Common myeloid progenitor, CD34-positive (primary cell): Measurements from ENCODE around the gene CTSZ.
A peak's percentile ranks its signal among the peaks of the same experiment; 100 is the strongest.
"Not testable (repeated sequence)": the region's sequence is repeated elsewhere in the genome, so short reads cannot be mapped to it uniquely, and the experiment has no call there.

Experiments
- CTCF ChIA-PET: fragments of 350-600 bp; sonication (Branson Sonifier 250); formaldehyde crosslinking; loops from one replicate; lab custom pipeline; 2021; ENCODE audit warnings: antibody characterized with exemption; lab: Charles Lee
- POLR2A ChIA-PET: fragments of 350-600 bp; sonication (Branson Sonifier 250); formaldehyde crosslinking; loops from one replicate; lab custom pipeline; 2021; ENCODE audit warnings: antibody characterized with exemption; lab: Charles Lee
- DNase-seq, 3 donors: peaks; one replicate each; pipeline versions ENCODE4 v3.0.0 to v3.0.0-alpha.2; 2013
- H3K27ac ChIP-seq, 2 experiments: 1 replicate in 1 of 2; 2 replicates in 1 of 2; pipeline ENCODE4 v1.7.0; 2013; ENCODE audit warnings: inconsistent platforms in 2 of 2, low read length in 2 of 2, mild to moderate bottlenecking in 2 of 2, low read depth in 1 of 2, moderate library complexity in 1 of 2; ENCODE audit not compliant: severe bottlenecking in 2 of 2, insufficient read depth in 1 of 2, poor library complexity in 1 of 2
- H3K27me3 ChIP-seq, 5 experiments: replicated peaks in 2 of 5; 1 replicate in 3 of 5; 2 replicates in 2 of 5; pipeline versions ENCODE4 v1.6.1 to v1.7.0; 2013; ENCODE audit warnings: low read length in 4 of 5, mild to moderate bottlenecking in 2 of 5, moderate library complexity in 2 of 5, inconsistent platforms in 1 of 5; ENCODE audit not compliant: insufficient read depth in 5 of 5, control insufficient read depth in 4 of 5
- H3K36me3 ChIP-seq, 4 experiments: 1 replicate in 2 of 4; 2 replicates in 2 of 4; pipeline versions ENCODE4 v1.6.1 to v1.7.0; 2013; ENCODE audit warnings: low read length in 3 of 4, control low read depth in 1 of 4, mild to moderate bottlenecking in 1 of 4; ENCODE audit not compliant: control insufficient read depth in 4 of 4, insufficient read depth in 4 of 4
- H3K4me1 ChIP-seq, 4 experiments: 1 replicate in 3 of 4; 2 replicates in 1 of 4; pipeline versions ENCODE4 v1.6.1 to v1.7.1; 2013; ENCODE audit warnings: low read length in 3 of 4, mild to moderate bottlenecking in 3 of 4, control low read depth in 1 of 4, inconsistent platforms in 1 of 4, moderate library complexity in 1 of 4; ENCODE audit not compliant: control insufficient read depth in 4 of 4, insufficient read depth in 4 of 4; ENCODE audit errors: control extremely low read depth in 1 of 4
- H3K4me3 ChIP-seq, 7 experiments: 1 replicate in 4 of 7; 2 replicates in 3 of 7; pipeline versions ENCODE4 v1.5.1 to v1.7.0; 2013; ENCODE audit warnings: mild to moderate bottlenecking in 7 of 7, low read length in 6 of 7, moderate library complexity in 6 of 7, inconsistent platforms in 2 of 7, low read depth in 2 of 7, control low read depth in 1 of 7; ENCODE audit not compliant: insufficient read depth in 4 of 7, control insufficient read depth in 1 of 7; ENCODE audit errors: extremely low read depth in 1 of 7
- H3K9me3 ChIP-seq, 5 experiments: 1 replicate in 4 of 5; 2 replicates in 1 of 5; pipeline versions ENCODE4 v1.6.1 to v1.7.1; 2013; ENCODE audit warnings: low read length in 4 of 5, mild to moderate bottlenecking in 2 of 5, inconsistent platforms in 1 of 5, low read depth in 1 of 5, moderate library complexity in 1 of 5; ENCODE audit not compliant: control insufficient read depth in 4 of 5, insufficient read depth in 2 of 5; ENCODE audit errors: control extremely low read depth in 1 of 5
- WGBS: methylation state at CpG from one replicate; pipeline ENCODE4 v1.1.5; 2013; ENCODE audit not compliant: insufficient coverage; 5-methylcytosine and 5-hydroxymethylcytosine counted together

The CTSZ gene

DNA sequence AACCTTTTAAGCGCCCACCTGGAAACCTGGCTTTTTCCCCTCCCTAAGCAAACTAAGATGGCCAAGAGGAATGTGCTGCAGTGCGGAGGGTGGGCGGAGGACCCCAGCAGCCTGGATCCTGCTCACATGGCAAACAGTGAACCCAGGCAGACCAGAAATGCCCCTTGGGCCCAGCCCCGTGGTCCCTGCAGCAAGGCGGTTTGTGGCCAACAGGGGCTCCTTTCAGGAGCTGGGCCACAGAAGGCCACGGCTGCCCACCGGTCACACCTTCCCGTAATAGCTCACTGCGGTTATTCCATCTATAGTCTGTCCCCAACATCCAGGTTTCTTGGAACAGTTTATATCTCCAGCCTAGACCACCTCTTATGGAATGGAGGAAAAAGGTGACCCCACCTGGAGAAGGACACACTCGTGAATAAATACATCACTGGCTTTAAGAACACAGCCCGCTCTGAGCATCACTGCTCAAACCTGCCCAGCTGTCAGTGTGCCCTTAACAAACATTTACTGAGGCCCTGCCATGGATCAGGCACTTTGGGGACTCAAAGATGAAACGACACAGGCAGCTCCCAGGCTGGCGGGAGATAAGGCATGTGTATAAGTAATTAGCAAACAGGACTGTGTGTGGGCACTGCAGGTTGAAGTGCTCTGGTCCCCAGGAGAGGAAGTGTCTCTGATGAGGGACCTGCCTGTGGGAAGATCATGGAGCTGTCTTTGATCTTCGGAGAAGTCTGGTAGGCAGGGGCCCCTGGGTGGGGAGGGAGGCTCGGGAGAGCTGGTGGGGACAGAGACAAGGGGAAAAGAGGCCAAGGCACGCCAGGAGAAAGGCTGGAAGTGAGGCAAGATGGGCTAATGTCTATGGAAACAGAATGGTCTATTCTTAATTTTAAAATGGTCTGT, 9.0 kb upstream of the CTSZ start:
- 87% methylated on average over 10 of the region's 16 CpGs for WGBS
- no peaks in the 10 kb centered on the region for H3K27me3 ChIP-seq
- no peak overlapping the region for H3K4me3 ChIP-seq
- ChIA-PET POLR2A (interaction anchor here (1.1 kb wide), 1 partner anchor 11 kb away, joined by 3 read pairs; no protein-coding TSS in a partner anchor), CTCF (interaction anchor here (3.2 kb wide), 1 partner anchor 16 kb away, joined by 12 read pairs; the partner anchor contains the start of gene ATP5F1E)
- H3K27ac ChIP-seq = no peak overlapping the region
- DNase-seq = peak in 1 of 3 donors; percentile 35
- no peaks in the 10 kb centered on the region for H3K36me3 ChIP-seq
- no peaks in the 10 kb centered on the region for H3K9me3 ChIP-seq
- H3K4me1 ChIP-seq = peaks cover 11 to 71% (median 62%) of the 10 kb centered on the region in 4 experiments

DNA sequence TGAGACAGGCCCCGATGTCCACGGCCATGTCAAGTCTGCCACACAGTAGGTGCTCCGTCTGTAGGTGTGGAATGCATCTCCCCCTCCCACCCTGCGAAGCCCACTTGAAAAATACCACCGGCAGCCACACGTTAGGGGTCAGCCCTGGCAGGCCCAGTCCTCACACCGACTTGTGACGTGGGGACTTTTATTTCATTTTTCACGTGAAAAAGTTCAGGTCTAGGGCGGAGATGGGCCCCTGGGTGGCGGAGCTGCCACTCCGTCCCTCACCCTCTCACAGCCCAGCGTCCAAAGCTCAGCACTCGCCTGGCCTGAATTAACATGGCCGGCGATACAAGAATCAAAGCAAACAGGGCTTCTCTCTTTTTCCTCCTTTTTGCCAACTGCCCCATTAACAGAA, 8.4 kb upstream of the CTSZ start:
- 98% methylated on average over 14 of the region's 16 CpGs for WGBS
- Histone ChIP-seq H3K27ac (no peak overlapping the region), H3K4me1 (peaks cover 11 to 75% (median 65%) of the 10 kb centered on the region in 4 experiments), H3K27me3 (no peaks in the 10 kb centered on the region), H3K9me3 (no peaks in the 10 kb centered on the region), H3K4me3 (no peak overlapping the region), H3K36me3 (no peaks in the 10 kb centered on the region)
- POLR2A ChIA-PET = no interaction called here
- CTCF ChIA-PET = interaction anchor here (3.2 kb wide), 1 partner anchor 17 kb away, joined by 12 read pairs; the partner anchor contains the start of gene ATP5F1E
- DNase-seq = no peak

DNA sequence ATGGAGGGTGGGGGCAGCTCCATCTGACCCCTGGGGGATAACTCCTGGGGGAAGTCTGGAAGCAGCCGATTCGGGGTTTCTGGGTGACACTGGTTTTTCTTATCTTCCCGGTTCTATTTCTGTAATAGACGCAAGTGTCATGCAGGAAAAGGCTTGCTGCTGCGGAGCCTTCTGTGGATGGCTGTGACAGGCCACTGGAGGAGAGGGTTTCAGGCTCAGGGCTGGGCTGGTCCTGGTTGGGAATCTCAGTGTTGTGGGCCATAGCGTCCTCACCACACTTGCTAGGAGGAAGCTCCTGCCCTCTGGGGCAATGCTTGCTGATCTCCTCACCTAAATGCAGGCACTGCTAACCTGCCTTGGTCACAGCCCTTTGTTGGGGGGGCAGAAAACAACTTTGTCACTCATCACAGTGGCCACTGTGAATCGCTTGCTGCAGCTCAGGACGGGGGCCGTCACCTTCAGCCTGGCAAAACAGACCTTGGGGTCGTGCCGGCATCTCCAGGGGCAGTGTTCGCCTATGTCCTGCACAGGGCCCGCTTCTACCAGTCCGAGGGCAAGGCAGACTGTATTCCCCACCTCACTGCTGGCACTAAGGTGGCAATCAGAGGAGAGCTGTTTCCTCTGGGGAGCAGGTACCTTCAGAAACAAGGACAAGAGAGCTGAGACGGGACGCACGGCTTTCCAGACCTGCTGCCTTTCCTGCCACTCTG, 7.8 kb upstream of the CTSZ start:
- no peak overlapping the region for H3K27ac ChIP-seq
- POLR2A ChIA-PET = interaction anchor here (1.3 kb wide), 1 partner anchor 17 kb away, joined by 3 read pairs; the partner anchor contains the start of gene ATP5F1E
- H3K9me3 ChIP-seq = no peaks in the 10 kb centered on the region
- peaks cover 11 to 80% (median 67%) of the 10 kb centered on the region in 4 experiments for H3K4me1 ChIP-seq
- CTCF ChIA-PET = interaction anchor here (0.9 kb wide), 1 partner anchor 11 kb away, joined by 3 read pairs; no protein-coding TSS in a partner anchor
- WGBS = 72% methylated on average over 15 of the region's 17 CpGs
- no peaks in the 10 kb centered on the region for H3K27me3 ChIP-seq
- peak in 2 of 3 donors; percentile 18 to 44 for DNase-seq
- peak overlapping the region in 1 of 7 experiments; percentile 5 for H3K4me3 ChIP-seq
- no peaks in the 10 kb centered on the region for H3K36me3 ChIP-seq

DNA sequence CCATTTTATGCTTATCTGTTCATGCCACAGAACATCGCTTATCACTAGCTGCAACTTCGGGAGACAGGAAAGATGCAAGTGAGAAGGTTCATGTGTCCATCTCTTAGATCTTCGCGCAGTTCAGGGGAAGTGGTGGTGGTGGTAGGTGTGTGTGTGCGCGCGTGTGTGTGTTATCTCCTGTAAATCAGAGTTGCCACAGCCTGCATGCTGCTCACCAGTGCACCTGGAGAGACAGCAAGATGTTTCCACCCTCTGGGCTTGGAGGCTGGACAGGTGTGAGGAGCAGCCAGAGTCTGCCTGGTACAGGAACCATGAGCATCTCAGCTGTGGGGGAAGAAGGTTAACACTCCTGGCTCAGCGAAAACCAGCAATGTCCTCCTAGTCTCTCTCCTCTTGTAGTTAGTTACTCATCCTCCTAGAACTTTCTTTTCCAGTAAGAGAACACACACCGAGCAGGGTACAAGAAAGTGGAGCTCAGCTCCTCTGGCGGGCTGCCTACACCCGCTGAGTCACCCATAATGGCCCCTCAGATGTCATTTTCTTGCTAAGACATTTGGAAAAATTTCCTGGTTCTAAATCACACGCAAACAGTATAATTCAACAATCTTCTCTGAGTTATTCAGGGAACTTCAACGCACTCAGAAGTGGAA, 7.0 kb upstream of the CTSZ start:
- no peak overlapping the region for H3K27ac ChIP-seq
- ChIA-PET POLR2A (interaction anchor here (1.3 kb wide), 1 partner anchor 18 kb away, joined by 3 read pairs; the partner anchor contains the start of gene ATP5F1E), CTCF (interaction anchor here (0.9 kb wide), 1 partner anchor 12 kb away, joined by 3 read pairs; no protein-coding TSS in a partner anchor)
- peak in 2 of 3 donors; percentile 51 to 71 for DNase-seq
- no peaks in the 10 kb centered on the region for H3K36me3 ChIP-seq
- 31% methylated on average over 6 of the region's 13 CpGs for WGBS
- H3K4me3 ChIP-seq = peak overlapping the region in 1 of 7 experiments; percentile 8
- no peaks in the 10 kb centered on the region for H3K27me3 ChIP-seq
- no peaks in the 10 kb centered on the region for H3K9me3 ChIP-seq
- peaks cover 11 to 76% (median 62%) of the 10 kb centered on the region in 4 experiments for H3K4me1 ChIP-seq

DNA sequence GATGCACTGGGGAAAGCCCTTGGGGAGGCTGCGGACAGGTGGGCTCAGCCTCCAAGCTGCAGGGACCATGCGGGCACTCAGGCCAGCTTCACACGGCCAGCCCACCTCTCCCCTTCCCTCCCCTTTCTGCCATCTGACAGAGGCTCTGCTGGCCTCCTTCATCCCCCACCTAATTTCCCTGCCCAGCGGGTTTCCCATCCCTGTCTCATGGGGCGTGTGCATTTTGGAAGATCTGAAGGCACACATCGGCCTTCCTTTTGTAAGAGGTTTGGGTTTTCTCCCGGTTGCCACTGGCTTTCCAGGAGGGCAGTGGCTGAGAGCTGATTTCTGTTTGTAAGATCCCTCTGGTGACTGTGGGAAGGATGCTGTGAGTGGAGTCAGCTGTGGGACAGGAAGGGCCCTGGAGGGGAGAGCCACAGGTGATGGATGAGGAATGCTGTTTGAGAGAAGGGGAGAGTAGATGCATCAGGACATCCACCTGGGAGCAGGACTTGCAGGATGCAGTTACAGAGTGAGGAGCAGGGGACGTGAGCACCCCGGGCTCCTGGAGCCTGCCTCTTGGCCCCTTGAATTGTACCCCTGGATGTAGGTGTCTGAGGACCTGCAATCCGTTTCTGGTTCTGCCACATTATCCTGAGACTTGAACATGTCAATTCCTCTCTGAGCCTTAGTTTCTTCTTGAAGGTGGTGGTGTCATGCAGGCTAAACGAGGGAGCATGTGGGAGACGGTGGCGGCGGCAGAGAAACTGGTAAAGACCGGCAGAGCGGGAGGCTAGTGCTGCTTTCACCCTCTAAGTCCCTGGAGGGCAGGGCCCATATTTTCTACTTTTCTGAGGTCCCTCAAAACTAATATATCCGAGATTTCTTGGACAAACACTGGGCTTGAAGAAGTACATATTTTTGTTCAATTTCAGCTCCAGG, 6.2 kb upstream of the CTSZ start:
- Histone ChIP-seq H3K27ac (no peak overlapping the region), H3K4me1 (peaks cover 11 to 76% (median 58%) of the 10 kb centered on the region in 4 experiments), H3K9me3 (no peaks in the 10 kb centered on the region), H3K27me3 (no peaks in the 10 kb centered on the region), H3K36me3 (no peaks in the 10 kb centered on the region), H3K4me3 (no peak overlapping the region)
- WGBS = 97% methylated on average over 13 of the region's 17 CpGs
- CTCF ChIA-PET = interaction anchor here (0.9 kb wide), 1 partner anchor 12 kb away, joined by 3 read pairs; no protein-coding TSS in a partner anchor
- POLR2A ChIA-PET = no interaction called here
- DNase-seq = no peak

DNA sequence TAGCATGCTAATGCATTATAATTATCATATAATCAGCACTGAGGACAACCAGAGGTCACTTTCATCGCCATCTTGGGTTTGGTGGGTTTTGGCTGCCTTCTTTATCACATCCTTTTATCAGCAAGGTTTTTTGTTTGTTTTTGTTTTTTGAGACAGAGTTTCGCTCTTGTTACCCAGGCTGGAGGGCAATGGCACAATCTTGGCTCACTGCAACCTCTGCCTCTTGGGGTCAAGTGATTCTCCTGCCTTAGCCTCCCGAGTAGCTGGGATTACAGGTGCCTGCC, 4.8 kb upstream of the CTSZ start:
- H3K4me3 ChIP-seq, H3K27me3 ChIP-seq, DNase-seq, H3K36me3 ChIP-seq, H3K27ac ChIP-seq, H3K9me3 ChIP-seq, POLR2A ChIA-PET: not testable (repeated sequence)
- 100% methylated on average over 2 of the region's 3 CpGs for WGBS
- CTCF ChIA-PET = interaction anchor here (1.3 kb wide), 1 partner anchor 15 kb away, joined by 3 read pairs; no protein-coding TSS in a partner anchor
- peaks cover 6 to 73% (median 51%) of the 10 kb centered on the region in 4 experiments for H3K4me1 ChIP-seq
